ENCODE measurements around the gene CEACAM21. TPM values are rescaled to one million over a fixed set of nuclear protein-coding genes. Genes with fewer than 3 reads are reported as not detected.

CEACAM21 gene
- total RNA-seq, 1 experiment from 2014 or later, result 0.25 TPM

- TF ChIP-seq, protein P1, sequence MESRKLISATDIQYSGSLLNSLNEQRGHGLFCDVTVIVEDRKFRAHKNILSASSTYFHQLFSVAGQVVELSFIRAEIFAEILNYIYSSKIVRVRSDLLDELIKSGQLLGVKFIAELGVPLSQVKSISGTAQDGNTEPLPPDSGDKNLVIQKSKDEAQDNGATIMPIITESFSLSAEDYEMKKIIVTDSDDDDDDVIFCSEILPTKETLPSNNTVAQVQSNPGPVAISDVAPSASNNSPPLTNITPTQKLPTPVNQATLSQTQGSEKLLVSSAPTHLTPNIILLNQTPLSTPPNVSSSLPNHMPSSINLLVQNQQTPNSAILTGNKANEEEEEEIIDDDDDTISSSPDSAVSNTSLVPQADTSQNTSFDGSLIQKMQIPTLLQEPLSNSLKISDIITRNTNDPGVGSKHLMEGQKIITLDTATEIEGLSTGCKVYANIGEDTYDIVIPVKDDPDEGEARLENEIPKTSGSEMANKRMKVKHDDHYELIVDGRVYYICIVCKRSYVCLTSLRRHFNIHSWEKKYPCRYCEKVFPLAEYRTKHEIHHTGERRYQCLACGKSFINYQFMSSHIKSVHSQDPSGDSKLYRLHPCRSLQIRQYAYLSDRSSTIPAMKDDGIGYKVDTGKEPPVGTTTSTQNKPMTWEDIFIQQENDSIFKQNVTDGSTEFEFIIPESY (IDR thresholded peaks at IDR 0.05; ENCODE audit: extremely low read depth, insufficient replicate concordance, low read length), result no peak
- TF ChIP-seq EZH2 (IDR thresholded peaks at IDR 0.05) (no peak), YY1 (IDR thresholded peaks at IDR 0.05; ENCODE audit: extremely low read depth, insufficient replicate concordance, low read depth, low read length) (no peak), CBX3 (IDR thresholded peaks at IDR 0.05; ENCODE audit: low read depth) (no peak), ELF1 (IDR thresholded peaks at IDR 0.05; ENCODE audit: borderline replicate concordance, low read depth) (no peak), SRF (IDR thresholded peaks at IDR 0.05; ENCODE audit: low read depth) (no peak), RAD21 (IDR thresholded peaks at IDR 0.05; ENCODE audit: low read depth) (no peak), POLR2A (IDR thresholded peaks at IDR 0.05; ENCODE audit: borderline replicate concordance, extremely low read depth, insufficient read depth, insufficient read length) (no peak), FOSL1 (IDR thresholded peaks at IDR 0.05; ENCODE audit: low read depth) (no peak), CTCF (IDR thresholded peaks at IDR 0.05 in 2 of 3, conservative IDR thresholded peaks at IDR 0.05 in 1 of 3; ENCODE audit: borderline replicate concordance in 1 of 3, insufficient read depth in 1 of 3, low read depth in 2 of 3, low read length in 2 of 3) (no peak)
- Histone ChIP-seq H3K4me3 (replicated peaks in 1 of 2; ENCODE audit: low read depth in 1 of 2, low read length in 2 of 2) (no peak overlapping the region), H3K79me2 (ENCODE audit: insufficient read depth, low read length) (no peaks in the 10 kb centered on the region), H3K4me1 (ENCODE audit: control insufficient read depth in 1 of 2, insufficient read depth in 2 of 2, low read length in 2 of 2) (no peaks in the 10 kb centered on the region), H3K4me2 (ENCODE audit: low read length) (no peak overlapping the region), H3K9me2 (ENCODE audit: insufficient read depth) (no peaks in the 10 kb centered on the region), H3K9ac (ENCODE audit: low read length) (no peak overlapping the region), H3K9me3 (ENCODE audit: control insufficient read depth in 1 of 2, insufficient read depth in 1 of 2, low read depth in 1 of 2, low read length in 2 of 2) (peaks cover 0 to 12% of the 10 kb centered on the region in 2 experiments; a peak in 1 of 4 replicates), H3K36me3 (ENCODE audit: control insufficient read depth in 1 of 2, insufficient read depth in 2 of 2, low read length in 2 of 2) (no peaks in the 10 kb centered on the region), H4K20me1 (ENCODE audit: insufficient read depth) (no peaks in the 10 kb centered on the region), H3K27ac (ENCODE audit: low read depth, low read length) (no peak overlapping the region), H2AFZ (ENCODE audit: low read depth, low read length, poor library complexity, severe bottlenecking) (no peak overlapping the region), H3K27me3 (ENCODE audit: insufficient read depth, low read length) (peaks cover 62% of the 10 kb centered on the region)
- BruUV-seq (replicated peaks), result no TSS peak
- intact Hi-C loops (cut with micrococcal nuclease), result no loop called here
- ATAC-seq (no peak), DNase-seq (ENCODE audit: low read depth, low spot score) (no peak)
- CTCF ChIA-PET, result no interaction called here
- POLR2A ChIA-PET, result no interaction called here
- RAD21 ChIA-PET (ENCODE audit: low non-redundant PET in 1 of 2, low total read pairs in 2 of 2, uncharacterized antibody in 2 of 2, unreplicated experiment in 2 of 2), result no interaction called here
These were observed 52.2 kb downstream of the CEACAM21 start for GRCh38 chr19:41627966-41628675.

Other genes with a start within 250 kb of the CEACAM21 start
- 54.6 TPM for gene TGFB1, start 222.2 kb upstream of the CEACAM21 start, total RNA-seq (2021; ENCODE audit: unreplicated experiment)
- 7.3 TPM for gene B9D2, start 212.0 kb upstream of the CEACAM21 start, total RNA-seq (2021; ENCODE audit: unreplicated experiment)
- gene TMEM91, start 199.6 kb upstream of the CEACAM21 start, total RNA-seq (2021; ENCODE audit: unreplicated experiment), result 4.4 TPM
- 57.5 TPM for gene EXOSC5, start 178.8 kb upstream of the CEACAM21 start, total RNA-seq (2021; ENCODE audit: unreplicated experiment)
- 17.7 TPM for gene BCKDHA, start 178.3 kb upstream of the CEACAM21 start, total RNA-seq (2021; ENCODE audit: unreplicated experiment)
- not detected for gene B3GNT8, start 148.8 kb upstream of the CEACAM21 start, total RNA-seq (2021; ENCODE audit: unreplicated experiment)
- gene DMAC2, start 136.3 kb upstream of the CEACAM21 start, total RNA-seq (2021; ENCODE audit: unreplicated experiment), result 65.6 TPM
- gene ERICH4, start 133.0 kb upstream of the CEACAM21 start, total RNA-seq (2021; ENCODE audit: unreplicated experiment), result not detected
- gene CEACAM4, start 50.9 kb downstream of the CEACAM21 start, total RNA-seq (2021; ENCODE audit: unreplicated experiment), result not detected
- not detected for gene CEACAM7, start 112.1 kb downstream of the CEACAM21 start, total RNA-seq (2021; ENCODE audit: unreplicated experiment)
- gene CEACAM5, start 132.5 kb downstream of the CEACAM21 start, total RNA-seq (2021; ENCODE audit: unreplicated experiment), result 0.22 TPM
- 0.59 TPM for gene CEACAM6, start 179.4 kb downstream of the CEACAM21 start, total RNA-seq (2021; ENCODE audit: unreplicated experiment)
- not detected for gene CEACAM3, start 220.4 kb downstream of the CEACAM21 start, total RNA-seq (2021; ENCODE audit: unreplicated experiment)